Effector CD8-positive, alpha-beta T cell (primary cell): ENCODE data around the gene AURKB.

Experiments used
- DNase-seq: peaks from one replicate; lab custom pipeline; 2025; lab: John Stamatoyannopoulos, UW

AURKB gene

DNA sequence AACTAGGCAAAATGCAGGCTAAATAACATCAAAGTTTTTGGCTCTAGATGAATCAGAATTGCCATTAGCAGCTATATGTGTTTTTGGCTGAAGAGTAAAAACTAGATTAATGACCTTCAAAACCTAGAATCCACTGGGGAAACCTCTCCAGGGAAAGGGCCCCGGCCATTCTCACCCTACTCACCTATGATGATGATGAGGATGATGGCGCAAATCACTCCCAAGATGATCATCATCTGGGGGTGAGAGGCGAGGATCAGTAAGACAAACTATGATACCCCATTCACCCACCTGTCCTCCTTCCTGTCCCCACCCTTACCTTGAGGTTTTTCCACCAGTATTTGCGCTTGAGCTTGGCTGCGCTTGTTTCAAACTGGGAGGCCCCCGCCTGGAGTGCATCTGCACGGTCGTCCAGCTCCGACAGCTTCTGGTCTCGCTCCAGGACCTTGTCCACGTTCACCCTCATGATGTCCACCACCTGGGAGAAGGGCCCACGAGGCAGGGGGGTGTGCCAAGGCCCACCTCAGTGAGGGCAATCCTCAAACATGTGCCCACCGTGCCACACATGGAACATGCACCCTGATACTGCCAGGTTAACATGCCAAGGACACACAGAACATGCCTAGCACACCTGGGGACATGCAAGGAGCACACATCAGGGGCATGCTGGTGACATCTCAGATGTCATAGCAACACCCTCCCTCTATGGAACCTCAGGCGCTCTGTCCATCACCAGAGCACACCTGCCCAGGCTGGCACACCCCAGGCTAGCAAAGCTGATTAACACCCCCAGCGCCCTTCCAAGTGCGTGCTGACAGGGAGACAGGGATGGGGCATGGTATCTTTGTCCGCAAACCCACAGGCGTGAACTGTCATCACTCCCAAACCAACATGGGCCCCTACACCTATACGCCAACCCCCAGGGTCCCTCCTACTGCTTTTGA lies 48.8 kb downstream of the AURKB start:
- no peak for DNase-seq

DNA sequence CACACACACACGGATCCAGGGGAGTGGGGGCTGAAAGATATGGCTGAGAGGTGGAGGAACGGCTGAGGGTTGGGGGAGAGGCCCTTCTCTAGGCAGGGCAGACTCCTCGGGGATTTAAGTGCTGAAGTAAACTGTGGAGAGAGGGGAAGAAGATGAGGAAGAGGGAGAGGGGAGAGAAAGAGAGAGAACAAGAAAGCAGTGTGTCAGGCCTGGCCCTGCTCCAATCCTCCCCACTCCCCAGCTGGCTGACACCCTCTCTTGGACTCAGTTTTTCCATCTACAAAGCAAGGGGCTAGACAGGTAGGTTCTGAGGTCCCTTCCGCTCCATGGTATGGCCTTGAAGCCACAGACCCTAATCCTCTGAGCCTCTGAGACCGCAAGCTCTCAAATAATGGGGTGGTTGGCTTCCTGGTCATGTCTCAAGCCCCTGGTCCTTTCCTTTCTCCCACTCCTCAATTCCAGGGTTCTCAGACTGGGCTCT lies 49.6 kb downstream of the AURKB start:
- DNase-seq, result no peak

DNA sequence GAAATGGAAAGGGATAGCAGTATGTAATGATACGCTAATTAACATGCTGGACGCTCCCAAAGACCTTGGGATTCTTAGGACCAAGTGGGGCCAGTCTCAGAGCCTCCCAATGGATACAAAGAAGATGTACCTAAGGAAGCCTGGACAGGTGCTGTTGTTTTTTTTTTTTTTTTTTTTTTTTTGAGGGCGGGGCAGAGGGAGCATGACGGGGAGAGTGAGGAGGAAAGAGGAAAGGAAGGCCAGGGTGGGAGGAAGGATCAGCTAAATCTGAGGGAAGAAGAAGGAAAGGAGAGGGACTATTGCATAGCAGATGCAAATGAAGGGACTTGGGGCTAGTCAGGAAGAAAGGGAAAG lies 50.2 kb downstream of the AURKB start:
- no peak for DNase-seq

DNA sequence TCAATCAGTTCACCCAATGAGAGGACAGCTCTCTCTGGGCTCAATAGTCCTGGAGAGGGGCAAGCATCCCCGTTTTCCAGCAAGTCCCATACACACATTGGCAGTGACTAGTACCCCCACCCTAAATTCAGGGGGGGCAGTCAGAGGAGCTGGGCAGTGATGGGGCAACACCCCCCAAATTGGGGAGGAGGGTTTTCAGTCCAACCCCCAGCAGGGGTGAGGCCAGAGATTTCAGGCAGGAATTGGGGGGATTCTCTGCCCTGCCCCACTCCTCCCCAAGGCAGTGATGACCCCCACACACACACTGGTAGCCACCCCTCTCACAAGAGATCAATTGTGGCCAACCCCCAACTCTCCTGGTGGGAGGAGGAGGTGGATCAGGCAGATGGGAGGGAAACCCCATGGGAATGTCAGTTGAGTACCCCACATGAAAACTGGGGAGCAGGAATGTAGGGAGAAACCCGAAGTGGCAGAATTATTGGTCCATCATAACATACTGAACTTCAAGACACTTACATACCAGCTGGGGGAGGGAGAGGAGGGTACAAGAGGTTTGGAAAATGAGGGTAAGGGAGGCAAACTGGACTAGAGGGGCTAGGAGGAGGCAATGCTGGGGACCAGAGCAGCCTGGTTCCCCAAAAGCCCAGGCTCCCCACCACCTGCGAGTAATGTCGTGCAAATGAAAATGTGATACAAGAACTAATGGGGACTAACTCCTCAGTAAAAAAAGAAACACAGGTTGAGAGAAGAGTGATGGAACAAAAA lies 50.7 kb downstream of the AURKB start:
- DNase-seq, result no peak

DNA sequence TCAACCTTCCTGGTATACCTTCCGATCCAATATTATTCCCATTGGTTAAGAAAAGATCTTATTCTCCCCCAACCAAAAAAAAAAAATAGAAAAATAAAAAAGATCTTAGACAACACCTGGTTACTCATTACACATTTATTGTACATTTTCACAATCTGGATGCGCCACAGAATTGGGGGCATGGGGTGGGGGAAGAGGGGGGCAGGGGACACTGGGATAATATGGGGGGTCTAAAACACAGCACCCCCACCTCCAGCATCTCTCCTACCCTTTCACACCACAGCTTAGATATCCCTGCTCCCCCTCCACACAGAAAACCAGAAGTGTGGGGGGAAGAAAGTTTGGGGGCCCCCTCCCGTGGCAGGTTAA lies 51.4 kb downstream of the AURKB start:
- no peak for DNase-seq

DNA sequence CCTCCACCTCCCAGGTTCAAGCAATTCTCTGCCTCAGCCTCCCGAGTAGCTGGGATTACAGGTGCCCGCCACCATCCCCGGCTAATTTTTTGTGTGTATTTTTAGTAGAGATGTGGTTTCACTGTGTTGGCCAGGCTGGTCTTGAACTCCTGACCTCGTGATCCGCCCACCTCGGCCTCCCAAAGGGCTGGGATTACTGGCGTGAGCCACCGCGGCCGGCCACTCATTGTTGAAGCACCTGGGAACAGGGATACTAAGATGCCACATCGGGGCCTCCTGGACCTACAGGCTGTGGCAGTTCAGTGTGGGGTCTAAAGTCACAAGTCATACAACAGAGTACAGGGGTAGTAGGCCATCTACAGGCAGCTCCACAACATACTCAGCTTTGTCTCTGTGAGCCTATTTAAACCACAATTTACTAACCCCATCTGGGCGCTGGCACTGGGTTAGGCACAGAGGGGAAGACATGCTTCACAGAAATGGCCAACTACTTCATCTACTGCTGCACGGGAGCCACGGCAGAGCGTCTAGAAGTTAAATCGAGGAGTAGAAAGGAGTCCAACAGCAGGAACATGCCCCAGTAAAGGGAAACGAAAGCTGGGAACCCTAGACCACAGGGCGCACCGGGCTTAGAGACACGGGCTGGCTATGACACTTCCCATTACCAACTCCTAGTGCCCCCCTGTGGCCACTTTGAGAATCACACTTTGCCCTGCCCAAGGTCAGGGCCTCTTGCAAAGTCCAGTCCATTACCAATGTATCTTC lies 51.9 kb downstream of the AURKB start:
- DNase-seq, result peak; percentile 83

DNA sequence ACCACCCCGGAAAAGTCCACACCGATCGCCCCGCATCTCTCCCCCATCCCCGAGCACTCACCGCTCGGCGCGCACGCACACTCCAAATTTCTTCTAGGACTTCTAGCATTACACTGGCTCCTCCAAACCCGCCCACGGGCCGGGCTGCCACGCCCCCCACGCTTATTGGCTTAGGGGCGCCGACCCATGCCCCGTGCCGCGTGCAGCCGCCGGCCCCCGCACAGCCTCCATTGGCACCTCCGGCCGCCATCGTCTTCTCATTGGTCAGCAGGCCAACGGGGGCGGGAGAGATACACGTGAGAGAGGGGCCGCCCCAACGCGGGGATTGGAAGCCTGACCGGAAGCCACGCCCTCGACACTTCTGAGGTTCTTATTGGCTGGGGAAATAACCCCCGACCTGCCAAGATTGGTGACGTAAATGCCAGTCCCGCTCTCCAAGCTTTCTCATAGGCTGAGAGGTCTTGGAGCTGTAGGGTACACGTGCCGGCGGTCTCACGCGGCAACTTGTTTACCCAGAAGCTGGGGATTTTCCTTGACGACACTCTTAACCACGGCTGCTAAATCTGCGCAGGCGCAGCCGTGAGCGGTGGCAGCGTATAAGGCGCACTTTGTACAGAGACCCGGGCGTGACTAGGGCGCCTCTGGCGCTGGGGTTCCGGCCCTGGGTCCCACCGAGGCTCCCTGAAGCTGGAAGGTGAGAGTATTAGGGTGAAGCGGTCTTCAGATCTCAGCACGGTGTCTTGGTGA lies 54.0 kb downstream of the AURKB start:
- DNase-seq, result peak; percentile 100

DNA sequence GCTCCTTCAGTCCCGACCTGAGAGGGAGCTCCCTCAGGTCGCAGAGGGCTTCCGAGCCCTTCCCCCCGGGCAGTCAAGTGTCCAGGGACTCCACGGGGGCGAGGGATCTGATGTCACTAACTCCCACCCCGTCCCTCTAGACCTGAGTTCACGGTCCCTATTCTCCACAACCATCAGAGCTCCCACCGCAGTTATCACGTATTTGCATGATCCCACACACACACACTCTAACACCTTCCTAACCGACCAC lies 54.5 kb downstream of the AURKB start:
- no peak for DNase-seq

DNA sequence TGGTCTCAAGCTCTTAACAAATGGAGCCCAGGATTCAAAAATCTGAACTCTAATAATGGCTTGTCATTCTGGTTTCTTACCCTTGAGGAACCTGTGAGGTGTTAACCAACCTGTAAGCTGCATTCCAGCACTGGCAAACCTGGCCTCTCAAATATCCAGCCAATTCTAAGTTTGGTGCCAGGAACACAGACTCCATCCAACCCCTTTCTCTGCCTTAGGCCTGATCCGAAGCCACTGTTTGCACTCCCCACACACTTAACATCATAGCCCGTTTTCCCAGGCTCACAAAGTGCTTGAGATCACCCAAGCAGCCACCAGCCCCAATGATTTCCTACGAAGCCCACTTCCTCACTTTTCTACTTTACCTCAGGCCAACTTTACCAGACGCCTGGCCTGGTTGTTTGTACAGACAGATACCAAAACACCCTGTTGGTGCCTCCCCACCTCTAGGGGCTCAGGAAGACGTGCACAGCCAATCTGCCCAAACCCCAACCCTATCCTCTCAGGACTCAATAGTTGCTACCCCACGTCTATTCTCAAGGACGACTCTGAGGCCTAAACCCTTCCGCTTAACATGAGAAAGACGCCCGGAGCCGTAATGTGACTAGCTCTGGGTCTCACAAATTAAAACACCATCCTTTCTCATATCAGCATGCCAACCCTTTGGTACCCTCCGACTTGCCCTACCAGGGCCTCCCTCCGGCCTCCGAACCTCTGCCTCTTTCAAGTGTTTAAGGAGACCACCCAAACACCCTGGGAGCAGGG lies 55.0 kb downstream of the AURKB start:
- DNase-seq, result no peak
